Keratinocyte (primary cell): ENCODE measurements around the gene SLC39A11. TPM values are rescaled to one million over a fixed set of nuclear protein-coding genes. Genes with fewer than 3 reads are reported as not detected.
A peak's percentile ranks its signal among the peaks of the same experiment; 100 is the strongest.

Experiments
- DNase-seq: peaks from one replicate; pipeline ENCODE4 v3.0.0-alpha.2; 2011; ENCODE audit warnings: low read depth, missing footprints, low spot score
- FAIRE-seq: peaks from 2 replicates; lab custom pipeline; 2011; peaks lifted over from hg19 to GRCh38; lab: Jason Lieb, UNC
- H2AFZ ChIP-seq: 2 replicates; pipeline ENCODE4 v1.6.0; 2012; ENCODE audit warnings: low read length, control low read depth, inconsistent platforms; ENCODE audit not compliant: control insufficient read depth
- H3K27ac ChIP-seq: 2 replicates; pipeline ENCODE4 v1.5.1; 2011; ENCODE audit warnings: low read length; ENCODE audit not compliant: control insufficient read depth, insufficient read depth
- H3K27me3 ChIP-seq: 3 replicates; pipeline ENCODE4 v1.6.0; 2011; ENCODE audit warnings: low read length; ENCODE audit not compliant: control insufficient read depth, insufficient read depth; ENCODE audit errors: extremely low read depth
- H3K36me3 ChIP-seq, 2 experiments: 2 replicates in 1 of 2; 3 replicates in 1 of 2; pipeline ENCODE4 v1.5.1; 2011; ENCODE audit warnings: low read length in 2 of 2, mild to moderate bottlenecking in 1 of 2; ENCODE audit not compliant: control insufficient read depth in 2 of 2, insufficient read depth in 2 of 2; ENCODE audit errors: extremely low read depth in 1 of 2
- H3K4me1 ChIP-seq: 3 replicates; pipeline ENCODE4 v1.5.1; 2011; ENCODE audit warnings: low read length; ENCODE audit not compliant: control insufficient read depth, insufficient read depth; ENCODE audit errors: extremely low read depth
- H3K4me2 ChIP-seq: 3 replicates; pipeline ENCODE4 v1.6.0; 2011; ENCODE audit warnings: low read depth, low read length; ENCODE audit not compliant: control insufficient read depth, insufficient read depth; ENCODE audit errors: extremely low read depth
- H3K4me3 ChIP-seq, 3 experiments: fragments of 200-600 bp in 1 of 3; sonication (generic) in 1 of 3; 2 replicates in 2 of 3; 3 replicates in 1 of 3; pipeline ENCODE4 v1.5.1; 2011 to 2016; ENCODE audit warnings: low read length in 3 of 3, mild to moderate bottlenecking in 3 of 3, control low read depth in 2 of 3, inconsistent platforms in 1 of 3, low read depth in 1 of 3, mixed read lengths in 1 of 3, mixed run types in 1 of 3, moderate library complexity in 1 of 3; ENCODE audit not compliant: control insufficient read depth in 2 of 3, insufficient read depth in 2 of 3; ENCODE audit errors: extremely low read depth in 1 of 3
- H3K79me2 ChIP-seq: 2 replicates; pipeline ENCODE4 v1.6.0; 2012; ENCODE audit warnings: low read length; ENCODE audit not compliant: control insufficient read depth, insufficient read depth
- H3K9ac ChIP-seq: 3 replicates; pipeline ENCODE4 v1.6.0; 2011; ENCODE audit warnings: low read length; ENCODE audit not compliant: control insufficient read depth, insufficient read depth; ENCODE audit errors: extremely low read depth
- H3K9me1 ChIP-seq: 3 replicates; pipeline ENCODE4 v1.6.0; 2011; ENCODE audit warnings: low read length; ENCODE audit not compliant: control insufficient read depth, insufficient read depth; ENCODE audit errors: extremely low read depth
- H3K9me3 ChIP-seq: 2 replicates; pipeline ENCODE4 v1.5.1; 2012; ENCODE audit warnings: low read depth, low read length; ENCODE audit not compliant: control insufficient read depth
- H4K20me1 ChIP-seq: 3 replicates; pipeline ENCODE4 v1.6.0; 2011; ENCODE audit warnings: low read length; ENCODE audit not compliant: control insufficient read depth, insufficient read depth; ENCODE audit errors: extremely low read depth
- CTCF ChIP-seq, 3 experiments: IDR thresholded peaks in 1 of 3; conservative IDR thresholded peaks in 1 of 3; optimal IDR thresholded peaks in 1 of 3; 2 replicates in 2 of 3; 3 replicates in 1 of 3; pipeline versions ENCODE3 to v1.5.1; 2011; ENCODE audit warnings: low read length in 3 of 3, mild to moderate bottlenecking in 3 of 3, moderate library complexity in 2 of 3, control low read depth in 1 of 3, inconsistent platforms in 1 of 3; ENCODE audit not compliant: insufficient read depth in 2 of 3; ENCODE audit errors: extremely low read depth in 1 of 3
- EZH2 ChIP-seq: IDR thresholded peaks from one replicate; pipeline ENCODE4 v1.6.1; 2012; ENCODE audit warnings: inconsistent platforms, mild to moderate bottlenecking, low read length, moderate library complexity
- dilution Hi-C: fragments of 300-500 bp; cut with MboI; formaldehyde crosslinking; loops from one replicate; pipeline ENCODE4 v1.7.0; 2020; ENCODE audit warnings: low sequenced_read_pairs; ENCODE audit not compliant: extremely low pct_ligation_motif_present
- polyA plus RNA-seq, 5 experiments: library from polyadenylated mRNA; depleted of rRNA in 3 of 5; stranded (reverse) in 3 of 5; stranded (forward) in 1 of 5; unstranded in 1 of 5; fragments of >200 nt; gene quantifications; 1 replicate in 1 of 5; 2 replicates in 3 of 5; 3 replicates in 1 of 5; pipeline versions ENCODE4 v1.2.1 to v1.2.3, GENCODE V29; 2011 to 2012; ENCODE audit warnings: missing spikeins in 2 of 5, low read depth in 1 of 5, low replicate concordance in 1 of 5

Gene SLC39A11
- polyA plus RNA-seq, 1 donor (not counting 4 experiments of a cell fraction or from before 2014, with no cell fraction given): 11.5 TPM

- no peak overlapping the region for H3K27ac ChIP-seq
- H3K27me3 ChIP-seq: no peaks in the 10 kb centered on the region
- peak; percentile 34 for FAIRE-seq
- no peaks in the 10 kb centered on the region for H4K20me1 ChIP-seq
- no peaks in the 10 kb centered on the region for H3K9me3 ChIP-seq
- no peak overlapping the region for H3K4me3 ChIP-seq
- H3K79me2 ChIP-seq: no peaks in the 10 kb centered on the region
- no peak for DNase-seq
- H3K4me1 ChIP-seq: peaks cover 10% of the 10 kb centered on the region
- H3K9ac ChIP-seq: no peak overlapping the region
- no peak overlapping the region for H2AFZ ChIP-seq
- no peaks in the 10 kb centered on the region for H3K36me3 ChIP-seq
- H3K4me2 ChIP-seq: no peak overlapping the region
- dilution Hi-C loops: no loop called here
- no peaks in the 10 kb centered on the region for H3K9me1 ChIP-seq
- TF ChIP-seq CTCF (optimal IDR thresholded peaks at IDR 0.05 in 1 of 3, IDR thresholded peaks at IDR 0.05 in 1 of 3, conservative IDR thresholded peaks at IDR 0.05 in 1 of 3; ENCODE audit: extremely low read depth in 1 of 3, insufficient read depth in 2 of 3, low read length in 3 of 3): no peak
- no peak for TF ChIP-seq EZH2
Observed at GRCh38 chr17:72984145-72984925, 108.2 kb downstream of the SLC39A11 start.

GRCh38 chr17:72982680-72983079 lies 109.8 kb downstream of the SLC39A11 start:
- no peak overlapping the region for H3K9ac ChIP-seq
- no peak overlapping the region for H3K27ac ChIP-seq
- DNase-seq (no peak), FAIRE-seq (no peak)
- TF ChIP-seq EZH2 (no peak), CTCF (optimal IDR thresholded peaks at IDR 0.05 in 1 of 3, IDR thresholded peaks at IDR 0.05 in 1 of 3, conservative IDR thresholded peaks at IDR 0.05 in 1 of 3; ENCODE audit: extremely low read depth in 1 of 3, insufficient read depth in 2 of 3, low read length in 3 of 3) (no peak)
- dilution Hi-C loops: no loop called here
- no peaks in the 10 kb centered on the region for H3K9me1 ChIP-seq
- no peaks in the 10 kb centered on the region for H3K79me2 ChIP-seq
- no peaks in the 10 kb centered on the region for H3K9me3 ChIP-seq
- no peak overlapping the region for H3K4me2 ChIP-seq
- H3K36me3 ChIP-seq: no peaks in the 10 kb centered on the region
- H3K27me3 ChIP-seq: no peaks in the 10 kb centered on the region
- peaks cover 10% of the 10 kb centered on the region for H3K4me1 ChIP-seq
- no peaks in the 10 kb centered on the region for H4K20me1 ChIP-seq
- H3K4me3 ChIP-seq: no peak overlapping the region
- no peak overlapping the region for H2AFZ ChIP-seq
